GM20000 (cell line): ENCODE measurements around the gene ZNF385D.

Source experiments
- DNase-seq: peaks from one replicate; pipeline ENCODE4 v3.0.0; 2012; ENCODE audit warnings: low spot score
- CTCF ChIP-seq: IDR thresholded peaks from 2 replicates; pipeline ENCODE4 v1.5.1; 2012; ENCODE audit warnings: mild to moderate bottlenecking, control low read depth; ENCODE audit errors: extremely low read depth, missing control alignments

The ZNF385D gene

DNA sequence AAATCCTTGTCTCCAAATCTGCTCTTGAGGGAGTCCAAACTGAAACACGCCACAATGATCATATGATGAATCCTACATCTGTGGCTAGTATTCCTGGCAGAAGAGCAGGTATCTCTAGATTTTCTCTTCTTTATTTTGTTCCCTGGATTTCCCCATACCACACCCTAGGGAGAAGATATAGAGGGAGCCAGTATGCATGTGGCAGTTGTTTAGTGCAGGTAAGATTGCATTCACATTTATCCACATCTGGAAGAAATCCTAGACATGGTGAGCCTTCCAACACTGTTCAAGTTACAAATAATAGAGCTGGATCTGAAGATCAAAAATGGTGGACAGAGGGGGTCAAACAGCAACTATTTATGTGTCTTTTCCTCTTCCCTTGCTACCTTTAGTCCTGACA lies 316.7 kb downstream of the ZNF385D start:
- DNase-seq, result no peak
- no peak for TF ChIP-seq CTCF

DNA sequence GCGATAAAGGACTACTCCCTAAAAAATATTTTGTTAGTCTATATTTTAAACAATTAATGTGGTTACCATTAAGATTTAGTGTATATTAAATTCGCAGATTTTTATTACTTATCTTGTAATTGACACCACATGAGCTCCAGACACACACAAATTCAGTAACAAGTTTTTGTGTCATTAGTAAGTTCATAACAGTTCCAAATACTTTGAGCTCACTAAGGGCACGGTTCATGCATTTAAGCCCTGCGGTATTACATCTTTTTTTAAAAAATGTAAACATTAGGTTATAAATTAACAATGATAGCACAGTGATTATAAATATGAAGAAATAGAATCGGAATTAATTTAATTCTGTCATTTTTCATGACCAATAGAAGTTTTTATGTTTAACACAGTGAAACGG lies 317.3 kb downstream of the ZNF385D start:
- no peak for TF ChIP-seq CTCF
- DNase-seq, result no peak

DNA sequence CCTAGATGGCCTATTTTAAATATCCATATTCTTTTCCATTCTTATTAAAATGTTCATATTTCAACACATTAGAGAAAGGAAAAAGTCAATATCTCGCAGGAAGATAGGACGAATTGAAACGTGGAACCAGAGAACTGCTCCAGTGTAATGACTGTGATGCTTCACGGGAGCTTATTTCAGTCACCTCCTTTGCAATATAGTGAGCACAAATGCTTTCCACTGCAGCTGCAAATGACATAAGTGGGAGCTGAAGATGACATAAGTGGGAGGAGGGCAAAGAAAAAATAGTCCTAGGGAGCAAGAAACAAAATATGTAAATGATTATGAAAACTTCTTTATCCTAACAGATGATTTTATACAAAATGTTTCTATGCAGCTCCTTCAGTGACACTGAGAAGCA lies 324.1 kb downstream of the ZNF385D start:
- no peak for TF ChIP-seq CTCF
- no peak for DNase-seq

DNA sequence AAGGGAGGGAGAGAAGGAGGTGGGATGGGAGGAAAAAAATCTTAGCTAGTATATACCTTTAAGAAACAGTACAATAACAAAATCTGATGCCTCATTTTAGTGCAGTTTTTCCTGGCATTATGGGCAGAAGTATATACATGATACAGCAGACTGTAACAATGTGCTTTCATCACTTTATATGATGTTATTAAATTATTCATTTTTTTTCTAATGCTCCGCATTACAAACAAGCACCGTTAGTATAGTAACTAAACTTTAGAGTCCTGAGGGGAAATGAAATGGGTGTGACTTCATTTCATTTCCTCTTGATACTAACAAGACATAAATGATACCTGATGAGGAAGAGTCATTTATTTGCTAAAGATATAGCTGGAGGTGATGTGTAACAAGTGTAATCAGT lies 325.3 kb downstream of the ZNF385D start:
- TF ChIP-seq CTCF, result no peak
- no peak for DNase-seq

DNA sequence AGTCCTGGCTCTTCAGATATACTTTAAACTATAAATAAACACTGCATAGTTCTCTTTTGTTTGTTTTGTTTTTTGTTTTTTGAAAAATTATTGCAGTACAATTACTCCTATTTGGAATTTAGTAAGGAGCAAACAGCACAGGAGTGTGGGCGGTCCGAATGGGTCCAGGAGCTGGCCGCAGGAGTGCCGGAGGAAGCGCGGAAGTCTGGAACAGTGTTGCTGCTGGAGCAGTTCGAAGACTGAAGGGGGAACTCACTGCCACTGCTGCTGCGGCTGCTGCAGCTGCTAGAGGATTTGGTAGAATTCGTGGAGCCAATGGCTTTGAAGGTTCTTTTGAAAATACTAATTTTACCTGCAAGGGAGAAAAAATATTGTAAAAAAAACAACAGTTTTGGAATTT lies 329.9 kb downstream of the ZNF385D start:
- DNase-seq, result no peak
- no peak for TF ChIP-seq CTCF

GRCh38 chr3:21417991-21418390 lies 333.0 kb downstream of the ZNF385D start:
- no peak for DNase-seq
- TF ChIP-seq CTCF, result no peak

DNA sequence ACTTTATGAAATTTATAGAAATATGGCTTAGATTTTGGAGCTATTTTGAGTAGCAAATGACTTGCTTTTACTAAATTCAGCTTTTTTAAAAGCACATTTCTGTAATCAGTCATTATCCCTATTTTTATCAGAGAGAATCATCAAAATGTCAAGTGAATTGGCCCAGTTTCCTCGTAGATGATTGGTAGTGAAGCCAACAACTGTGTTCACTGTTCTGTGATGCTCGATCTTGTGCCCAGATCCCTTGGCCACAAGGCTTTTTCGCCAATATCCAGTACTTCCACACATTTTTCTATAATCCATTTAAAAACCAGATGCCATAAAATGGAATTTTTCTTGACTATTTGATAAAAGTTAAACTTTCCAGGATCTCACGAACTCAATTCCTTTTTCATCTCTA lies 336.5 kb downstream of the ZNF385D start:
- DNase-seq, result no peak
- TF ChIP-seq CTCF, result no peak
